AML-193 (cell line): Measurements from ENCODE around the gene DNASE1L3.
"Not testable (repeated sequence)": the region's sequence is repeated elsewhere in the genome, so short reads cannot be mapped to it uniquely, and the experiment has no call there.

Experiments used
- DNase-seq, 2 experiments: peaks; one replicate each; lab custom pipeline; 2025; lab: John Stamatoyannopoulos, UW

Gene DNASE1L3

GRCh38 chr3:58235970-58236369, 25.2 kb upstream of the DNASE1L3 start:
- DNase-seq = no peak

DNA sequence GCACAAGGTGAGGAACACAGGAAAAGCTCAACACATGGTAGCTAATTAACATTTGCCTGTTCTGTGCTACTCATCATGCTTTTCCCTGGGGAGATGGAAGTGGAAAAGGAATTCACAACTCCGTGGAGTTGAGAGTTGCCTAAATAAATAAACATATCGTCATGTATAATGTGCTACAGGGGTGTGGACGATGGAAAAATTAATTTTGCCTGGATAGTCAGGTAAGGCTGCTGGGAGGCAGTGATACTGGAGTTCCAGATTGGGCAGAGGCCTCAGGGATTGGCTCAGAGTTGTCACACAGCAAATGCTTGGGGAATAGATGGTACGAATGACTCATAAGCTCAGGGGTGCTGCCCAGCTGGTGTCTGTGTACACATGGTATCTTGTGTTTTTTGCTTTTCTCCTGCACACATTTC, 23.8 kb upstream of the DNASE1L3 start:
- DNase-seq = no peak

DNA sequence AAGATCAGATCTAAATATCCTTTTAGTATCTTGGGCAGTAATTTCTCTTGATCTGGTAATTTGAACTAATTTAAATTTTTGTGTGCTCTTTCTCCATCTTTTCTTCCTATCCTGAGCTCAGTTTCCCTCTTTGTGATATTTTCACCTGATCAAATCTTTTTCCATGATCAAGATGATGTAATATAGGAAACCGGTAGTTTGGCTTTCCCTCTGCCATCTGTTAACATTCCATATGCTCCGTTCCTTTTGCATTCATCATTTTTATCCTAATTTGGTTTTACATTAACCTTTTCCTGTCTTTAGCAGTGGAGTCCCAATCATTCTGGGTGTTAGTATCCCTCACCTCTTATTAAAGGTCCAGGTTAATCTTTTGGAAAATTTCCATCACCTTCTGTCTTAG, 20.9 kb upstream of the DNASE1L3 start:
- no peak for DNase-seq

DNA sequence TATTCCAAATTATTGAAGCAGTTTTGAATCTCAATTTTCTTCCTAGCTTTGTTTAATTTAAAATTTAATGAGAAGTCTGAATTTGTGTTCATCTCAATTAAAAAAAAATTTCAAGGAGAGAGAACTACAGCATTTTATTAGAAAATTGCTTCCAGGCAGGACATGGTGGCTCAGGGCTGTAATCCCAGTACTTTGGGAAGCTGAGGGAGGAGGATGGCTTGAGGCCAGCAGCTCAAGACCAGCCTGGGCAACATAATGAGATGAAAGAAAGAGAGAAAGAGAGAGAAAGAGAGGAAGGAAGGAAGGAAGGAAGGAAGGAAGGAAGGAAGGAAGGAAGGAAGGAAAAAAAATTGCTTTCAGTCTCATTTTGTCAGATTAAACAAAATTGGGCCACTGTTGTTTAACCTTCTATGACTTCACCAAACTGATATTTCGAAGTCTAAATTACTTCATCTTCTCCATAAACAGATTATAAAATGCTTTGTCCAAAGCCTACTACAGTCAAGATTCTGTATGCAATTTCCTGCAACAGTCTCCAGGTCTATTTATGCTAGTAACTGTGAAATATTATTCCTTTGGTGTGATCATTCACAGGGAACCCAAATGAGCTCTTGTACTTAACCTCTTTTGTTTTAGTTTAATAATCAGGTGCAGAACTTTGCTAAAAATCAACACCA, 20.2 kb upstream of the DNASE1L3 start:
- DNase-seq = peak in 1 of 2 experiments; percentile 17

- not testable (repeated sequence) for DNase-seq
Observed at GRCh38 chr3:58227933-58228332, 17.2 kb upstream of the DNASE1L3 start.

DNA sequence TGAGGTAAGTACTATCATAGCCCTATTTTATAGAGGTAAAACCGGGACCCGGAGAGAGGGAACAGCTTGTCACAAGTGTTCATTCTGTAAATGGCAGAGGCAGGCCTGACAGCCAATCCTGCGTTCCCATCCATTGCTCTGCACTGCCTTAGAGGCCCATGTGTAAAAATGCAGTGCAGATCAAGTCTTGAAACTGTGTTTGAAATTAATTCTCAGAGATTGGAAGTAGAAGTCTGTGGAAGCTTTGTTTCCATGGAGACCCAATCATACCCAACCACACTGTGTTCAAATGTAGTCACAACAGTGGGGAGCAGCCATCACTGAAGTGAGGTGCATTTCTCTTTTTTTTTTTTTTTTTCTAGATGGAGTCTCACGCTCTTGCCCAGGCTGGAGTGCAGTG, 13.1 kb upstream of the DNASE1L3 start:
- no peak for DNase-seq

DNA sequence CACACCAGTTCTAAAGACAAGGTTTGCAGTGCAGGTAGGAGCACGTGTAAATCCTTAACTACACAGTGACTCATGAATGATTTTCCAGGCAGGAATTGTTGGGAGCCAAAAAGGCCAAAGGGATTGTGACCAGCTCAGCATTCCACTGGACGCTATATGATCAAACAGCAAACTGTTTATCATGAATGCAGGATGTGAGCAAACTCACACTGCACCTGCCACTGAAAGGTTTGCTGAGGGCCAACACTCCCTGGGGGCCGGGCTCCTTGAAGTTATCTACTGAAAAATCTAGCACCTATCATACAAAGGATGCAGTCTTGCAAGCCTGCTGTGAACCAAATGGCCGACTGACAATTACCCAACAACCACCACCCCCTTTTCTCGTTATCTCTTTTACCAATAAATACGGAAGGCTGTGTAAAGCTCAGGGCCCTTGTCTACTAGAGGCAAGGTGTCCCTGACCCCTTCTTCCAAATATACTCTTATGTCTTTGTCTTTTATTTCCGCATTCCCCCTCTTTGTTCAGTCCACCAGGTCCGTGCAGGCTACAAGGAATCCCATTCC, 11.5 kb upstream of the DNASE1L3 start:
- DNase-seq = no peak

- no peak for DNase-seq
Observed at GRCh38 chr3:58218904-58219303, 8.1 kb upstream of the DNASE1L3 start.

DNA sequence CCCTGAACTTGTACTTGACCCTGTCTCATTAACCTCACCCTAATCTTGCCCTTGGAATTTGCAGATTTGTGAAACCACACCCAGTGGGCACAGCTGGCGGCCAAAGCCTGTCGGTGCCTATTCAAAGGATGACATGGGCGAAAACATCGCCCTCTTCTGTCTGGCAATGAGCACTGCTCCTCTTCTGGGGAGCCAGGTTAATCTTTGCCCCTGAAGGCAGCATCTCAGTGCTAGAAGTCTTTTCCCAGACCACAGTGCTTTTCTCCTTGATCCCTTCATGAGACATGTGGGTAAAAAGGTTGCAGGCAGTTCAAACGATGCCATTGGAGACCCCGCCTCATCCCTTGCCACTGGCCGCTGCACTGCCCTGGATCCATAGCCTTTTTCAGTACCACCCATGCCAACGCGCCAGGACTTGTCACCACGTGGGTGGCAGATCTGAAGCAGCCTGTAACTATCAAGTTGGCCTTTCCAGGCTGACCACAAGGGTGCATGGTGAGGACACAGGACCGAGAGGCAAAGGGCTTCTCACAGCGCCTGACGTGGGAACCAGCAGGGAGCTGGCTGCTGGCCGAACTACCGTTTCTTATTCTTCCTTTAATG, 6.5 kb upstream of the DNASE1L3 start:
- peak; percentile 93 to 94 for DNase-seq

DNA sequence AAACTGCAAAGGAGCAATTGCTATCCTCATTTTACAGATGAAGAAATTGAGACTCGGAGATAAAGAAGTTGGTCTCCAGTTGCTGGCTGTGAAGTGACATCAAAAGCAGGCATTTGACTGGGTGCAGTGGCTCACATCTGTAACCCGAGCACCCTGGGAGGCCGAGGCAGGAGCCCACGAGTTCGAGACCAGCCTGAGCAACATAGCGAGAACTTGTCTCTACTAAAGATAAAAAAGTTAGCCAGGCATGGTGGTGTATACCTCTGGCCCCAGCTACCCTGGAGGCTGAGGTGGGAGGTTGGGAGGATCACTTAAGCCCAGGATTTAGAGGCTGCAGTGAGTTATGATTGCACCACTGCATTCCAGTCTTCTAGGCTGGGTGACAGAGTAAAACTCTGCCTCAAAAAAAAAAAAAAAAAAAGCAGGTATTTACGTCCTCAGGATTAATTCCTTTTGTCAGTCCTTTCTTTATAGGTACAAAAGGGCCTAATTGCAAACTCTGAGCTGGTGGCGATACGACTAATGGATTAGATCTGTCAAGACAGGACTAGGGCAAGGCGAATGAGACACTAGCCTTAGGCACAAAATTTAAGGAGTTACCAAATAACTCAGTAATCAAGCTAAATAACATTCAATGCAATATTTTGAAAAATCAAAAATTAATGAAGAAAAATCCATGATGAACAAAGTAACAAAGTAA, 5.9 kb upstream of the DNASE1L3 start:
- DNase-seq = no peak

- DNase-seq = no peak
Observed at GRCh38 chr3:58215317-58216025, 4.7 kb upstream of the DNASE1L3 start.

DNA sequence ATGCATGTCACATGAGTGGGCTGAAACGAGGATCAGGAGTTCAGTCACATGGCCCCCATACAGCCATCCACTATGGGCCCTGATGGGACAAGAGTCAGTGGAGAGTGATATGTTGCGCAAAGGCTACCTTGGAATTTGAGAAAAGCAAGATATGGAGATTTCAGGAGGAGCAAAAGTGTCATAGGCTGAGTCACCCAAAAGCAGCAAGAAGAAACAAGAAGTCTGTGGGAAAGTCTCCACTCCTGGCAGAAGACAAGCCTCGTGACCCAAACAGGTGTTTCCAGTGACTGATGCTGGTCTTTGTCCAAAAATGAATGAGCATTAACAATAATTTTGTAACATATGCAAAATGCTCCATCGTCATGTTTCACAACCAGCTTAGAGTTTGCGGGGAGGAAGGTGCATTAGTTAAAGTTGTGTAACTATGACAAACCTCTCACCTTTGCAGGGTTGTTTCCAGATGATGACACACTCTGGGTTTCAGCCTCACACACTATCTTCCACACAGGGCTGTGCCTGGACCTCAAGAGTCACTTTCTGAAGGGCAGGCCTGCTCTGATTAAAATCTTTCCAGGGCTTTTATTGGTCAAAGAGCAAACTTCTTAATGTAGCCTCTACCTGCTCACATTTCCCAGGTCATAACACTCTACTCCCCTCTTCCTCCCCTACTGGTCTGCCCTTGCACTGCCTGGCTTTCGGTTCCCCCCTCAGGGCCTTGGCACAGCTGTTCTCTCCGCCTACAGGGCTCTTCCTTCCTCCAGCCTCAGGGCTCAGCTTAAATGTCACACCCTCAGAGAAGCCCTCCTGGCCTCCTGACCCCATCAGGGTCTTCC, 3.9 kb upstream of the DNASE1L3 start:
- peak; percentile 44 to 60 for DNase-seq

GRCh38 chr3:58209933-58210332, 839 bp downstream of the DNASE1L3 start:
- no peak for DNase-seq

- DNase-seq = no peak
Observed at GRCh38 chr3:58207954-58208353, 2.8 kb downstream of the DNASE1L3 start.

- DNase-seq = no peak
Observed at GRCh38 chr3:58206406-58207011, 4.3 kb downstream of the DNASE1L3 start.

DNA sequence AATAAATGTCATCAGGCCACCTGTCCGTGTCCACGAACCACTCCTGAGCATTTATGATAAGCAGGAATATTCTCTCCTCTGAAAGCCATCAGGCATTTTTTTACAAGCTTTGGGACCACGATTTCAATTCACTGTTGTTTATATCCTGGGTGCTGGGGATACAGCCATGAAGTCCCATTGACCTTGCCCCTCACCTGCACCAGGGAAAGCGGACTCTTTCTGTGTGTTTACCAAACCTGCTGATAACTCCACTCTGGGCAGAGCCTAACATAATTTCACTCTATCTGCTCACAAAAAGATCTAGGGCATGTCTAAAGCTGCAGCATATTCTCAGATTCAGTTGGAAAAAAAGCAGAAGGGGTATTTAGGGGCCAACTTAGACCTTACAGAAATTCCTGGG, 4.8 kb downstream of the DNASE1L3 start:
- no peak for DNase-seq

- no peak for DNase-seq
Observed at GRCh38 chr3:58204720-58205119, 6.1 kb downstream of the DNASE1L3 start.

- DNase-seq = no peak
Observed at GRCh38 chr3:58203541-58203940, 7.2 kb downstream of the DNASE1L3 start.

DNA sequence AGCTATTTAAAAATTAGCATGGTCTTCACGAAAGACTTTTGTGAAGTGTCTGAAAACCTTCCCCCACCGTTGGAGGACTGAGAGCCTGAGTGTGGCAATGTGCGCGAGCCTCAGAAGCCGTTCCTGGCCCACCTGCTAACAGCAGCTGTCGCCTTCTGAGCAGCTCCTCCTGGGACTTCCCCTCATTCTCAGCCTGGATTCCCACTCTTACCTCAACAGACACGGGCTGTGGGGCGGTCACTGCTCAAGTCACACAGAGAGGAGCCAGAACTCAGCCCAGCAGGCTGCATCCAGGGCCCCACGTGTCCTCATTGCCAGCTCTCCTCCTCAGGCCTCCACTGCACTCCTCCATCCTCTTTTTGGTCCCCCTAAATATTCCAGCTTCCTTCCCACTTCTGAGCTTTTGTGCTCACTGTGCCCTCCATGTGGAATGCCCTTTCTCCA, 7.8 kb downstream of the DNASE1L3 start:
- DNase-seq = no peak

DNA sequence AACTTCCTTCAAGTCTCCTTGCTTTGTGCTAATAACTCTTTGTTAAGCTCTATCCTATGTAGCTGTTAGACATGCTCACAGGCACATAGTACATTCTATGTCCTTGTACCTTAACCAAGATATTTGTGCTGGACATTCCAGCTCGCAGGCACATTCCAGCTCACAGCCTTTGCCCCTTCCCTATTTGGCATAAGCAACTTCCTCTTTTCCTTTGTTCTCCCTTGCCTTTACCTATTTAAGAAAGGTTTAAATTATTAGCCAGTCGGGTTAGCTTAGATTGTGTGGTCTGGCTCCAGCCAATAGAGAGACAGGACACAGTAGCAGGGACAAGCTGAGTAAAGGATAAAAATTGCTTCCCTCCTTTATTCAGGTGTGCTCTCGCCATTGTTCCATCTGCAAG, 9.3 kb downstream of the DNASE1L3 start:
- not testable (repeated sequence) for DNase-seq

- no peak for DNase-seq
Observed at GRCh38 chr3:58200846-58201355, 9.9 kb downstream of the DNASE1L3 start.
